ENCODE data around the gene MYH9.
"Not testable (repeated sequence)": the region's sequence is repeated elsewhere in the genome, so short reads cannot be mapped to it uniquely, and the experiment has no call there.

MYH9 gene

GRCh38 chr22:36395915-36396314, 8.1 kb upstream of the MYH9 start:
- H3K27me3 ChIP-seq = no peaks in the 10 kb centered on the region
- no peaks in the 10 kb centered on the region for H3K9me3 ChIP-seq (replicated peaks in 1 of 11)
- no peak for TF ChIP-seq Cebpa-rat (IDR thresholded peaks at IDR 0.05)
- H4K20me1 ChIP-seq = no peaks in the 10 kb centered on the region
- peaks cover 70 to 99% (median 89%) of the 10 kb centered on the region in 10 experiments for H3K4me1 ChIP-seq
- H3K36me3 ChIP-seq = no peaks in the 10 kb centered on the region
- H3K9ac ChIP-seq = peak overlapping the region in 9 of 11 experiments; percentile 13 to 69 (median 56); a peak in 16 of 22 replicates
- H3K4me2 ChIP-seq = peak overlapping the region; percentile 54 to 92 (median 81)
- peak overlapping the region in 3 of 10 experiments; percentile 1 to 23 (median 14); a peak in 3 of 20 replicates for H3K4me3 ChIP-seq
- H3K27ac ChIP-seq = peak overlapping the region in 9 of 11 experiments; percentile 27 to 98 (median 74); a peak in 18 of 22 replicates

GRCh38 chr22:36395055-36395849, 7.5 kb upstream of the MYH9 start:
- TF ChIP-seq Cebpa-rat (IDR thresholded peaks at IDR 0.05) = no peak
- Histone ChIP-seq H3K4me1 (peaks cover 71 to 99% (median 92%) of the 10 kb centered on the region in 10 experiments), H3K27me3 (no peaks in the 10 kb centered on the region), H3K9ac (peak overlapping the region in 7 of 11 experiments; percentile 37 to 69 (median 63); a peak in 6 of 22 replicates), H3K4me2 (peak overlapping the region; percentile 54 to 92 (median 81); a peak in 21 of 22 replicates), H3K9me3 (replicated peaks in 1 of 11) (no peaks in the 10 kb centered on the region), H3K4me3 (no peak overlapping the region), H4K20me1 (no peaks in the 10 kb centered on the region), H3K36me3 (no peaks in the 10 kb centered on the region), H3K27ac (peak overlapping the region in 9 of 11 experiments; percentile 48 to 98 (median 74); a peak in 18 of 22 replicates)

GRCh38 chr22:36391638-36392037, 3.9 kb upstream of the MYH9 start:
- H3K27ac ChIP-seq = peak overlapping the region in 9 of 11 experiments; percentile 54 to 98 (median 74); a peak in 18 of 22 replicates
- TF ChIP-seq Cebpa-rat (IDR thresholded peaks at IDR 0.05) = no peak
- peaks cover 0 to 11% (median 11%) of the 10 kb centered on the region in 11 experiments; a peak in 20 of 22 replicates for H4K20me1 ChIP-seq
- H3K27me3 ChIP-seq = no peaks in the 10 kb centered on the region
- peak overlapping the region in 8 of 11 experiments; percentile 32 to 65 (median 50); a peak in 13 of 22 replicates for H3K9ac ChIP-seq
- peak overlapping the region; percentile 31 to 85 (median 60); a peak in 20 of 22 replicates for H3K4me2 ChIP-seq
- H3K4me3 ChIP-seq = no peak overlapping the region
- H3K4me1 ChIP-seq = peaks cover 49 to 82% (median 77%) of the 10 kb centered on the region in 10 experiments
- H3K36me3 ChIP-seq = peaks cover 0 to 5% (median 3%) of the 10 kb centered on the region in 11 experiments; a peak in 15 of 22 replicates
- no peaks in the 10 kb centered on the region; a peak in 1 of 22 replicates for H3K9me3 ChIP-seq (replicated peaks in 1 of 11)

GRCh38 chr22:36389122-36389521, 1.4 kb upstream of the MYH9 start:
- Histone ChIP-seq H3K4me2 (peak overlapping the region; percentile 74 to 94 (median 85); a peak in 21 of 22 replicates), H3K4me3 (peak overlapping the region in 8 of 10 experiments; percentile 59 to 100 (median 96); a peak in 14 of 20 replicates), H3K4me1 (peaks cover 41 to 71% (median 59%) of the 10 kb centered on the region in 10 experiments), H3K9ac (peak overlapping the region in 9 of 11 experiments; percentile 63 to 100 (median 80); a peak in 16 of 22 replicates), H3K36me3 (peaks cover 0 to 29% (median 25%) of the 10 kb centered on the region in 11 experiments; a peak in 16 of 22 replicates), H4K20me1 (peaks cover 24 to 36% (median 36%) of the 10 kb centered on the region in 11 experiments; a peak in 21 of 22 replicates), H3K27ac (peak overlapping the region in 9 of 11 experiments; percentile 58 to 84 (median 80); a peak in 17 of 22 replicates)
- H3K9me3 ChIP-seq (replicated peaks in 1 of 11); H3K27me3 ChIP-seq: not testable (repeated sequence)

- Histone ChIP-seq H3K4me3 (peak overlapping the region; percentile 93 to 100 (median 99)), H3K9me3 (replicated peaks in 1 of 11) (peaks cover 0 to 7% (median 0%) of the 10 kb centered on the region in 11 experiments; a peak in 2 of 22 replicates), H3K4me1 (peaks cover 48 to 71% (median 62%) of the 10 kb centered on the region in 10 experiments), H3K36me3 (peaks cover 4 to 44% (median 40%) of the 10 kb centered on the region in 11 experiments; a peak in 20 of 22 replicates), H3K27me3 (no peaks in the 10 kb centered on the region), H3K9ac (peak overlapping the region; percentile 90 to 100 (median 99)), H3K4me2 (peak overlapping the region; percentile 1 to 100 (median 98); a peak in 18 of 22 replicates), H4K20me1 (peaks cover 39 to 51% (median 51%) of the 10 kb centered on the region in 11 experiments), H3K27ac (peak overlapping the region; percentile 66 to 99 (median 98))
- TF ChIP-seq Cebpa-rat (IDR thresholded peaks at IDR 0.05) = no peak
These were observed 133 bp downstream of the MYH9 start for GRCh38 chr22:36387709-36387958.

- peaks cover 44 to 57% (median 56%) of the 10 kb centered on the region in 11 experiments for H4K20me1 ChIP-seq
- H3K4me2 ChIP-seq = peak overlapping the region; percentile 89 to 100 (median 98)
- peak overlapping the region; percentile 93 to 100 (median 99) for H3K4me3 ChIP-seq
- H3K9me3 ChIP-seq (replicated peaks in 1 of 11) = peaks cover 0 to 7% (median 0%) of the 10 kb centered on the region in 11 experiments; a peak in 2 of 22 replicates
- H3K27ac ChIP-seq = peak overlapping the region; percentile 66 to 99 (median 98)
- peaks cover 4 to 49% (median 44%) of the 10 kb centered on the region in 11 experiments; a peak in 20 of 22 replicates for H3K36me3 ChIP-seq
- H3K9ac ChIP-seq = peak overlapping the region; percentile 90 to 100 (median 99)
- H3K27me3 ChIP-seq = no peaks in the 10 kb centered on the region
- peaks cover 51 to 74% (median 64%) of the 10 kb centered on the region in 10 experiments for H3K4me1 ChIP-seq
- no peak for TF ChIP-seq Cebpa-rat (IDR thresholded peaks at IDR 0.05)
These were observed 663 bp downstream of the MYH9 start for GRCh38 chr22:36386900-36387708.

- H3K9me3 ChIP-seq (replicated peaks in 1 of 11) = peaks cover 0 to 7% (median 0%) of the 10 kb centered on the region in 11 experiments; a peak in 2 of 22 replicates
- H3K27ac ChIP-seq = peak overlapping the region; percentile 66 to 99 (median 98)
- peak overlapping the region; percentile 90 to 100 (median 99) for H3K9ac ChIP-seq
- peak overlapping the region; percentile 93 to 100 (median 99) for H3K4me3 ChIP-seq
- H3K27me3 ChIP-seq = no peaks in the 10 kb centered on the region
- peaks cover 4 to 56% (median 51%) of the 10 kb centered on the region in 11 experiments; a peak in 20 of 22 replicates for H3K36me3 ChIP-seq
- TF ChIP-seq Cebpa-rat (IDR thresholded peaks at IDR 0.05) = no peak
- H3K4me2 ChIP-seq = peak overlapping the region; percentile 89 to 100 (median 98)
- peaks cover 51 to 75% (median 66%) of the 10 kb centered on the region in 10 experiments for H3K4me1 ChIP-seq
- peaks cover 51 to 63% (median 63%) of the 10 kb centered on the region in 11 experiments for H4K20me1 ChIP-seq
These were observed 1.3 kb downstream of the MYH9 start for GRCh38 chr22:36386351-36386899.

All from BLaER1 treated with 17β-estradiol and CSF1 and Interleukin-3, amounts not matched to agents 10 nM and 100 nM (cell line).